Mucosa of gallbladder (tissue), 1 donor: ENCODE measurements around the gene GAMT. TPM values are rescaled to one million over a fixed set of nuclear protein-coding genes. Genes with fewer than 3 reads are reported as not detected.

ENCODE experiments used
- DNase-seq: peaks from one replicate; pipeline ENCODE4 v3.0.0-alpha.2; 2020; ENCODE audit warnings: low spot score
- total RNA-seq: library from RNA; stranded (reverse); gene quantifications from one replicate; pipeline ENCODE4 v1.2.1, GENCODE V29; 2021
- donor health status: DM: no; HTN: no; CAD: no.

The GAMT gene
- total RNA-seq, 1 donor from 2014 or later = 27.9 TPM

GRCh38 chr19:1400281-1401137 is 833 bp downstream of the GAMT start:
- DNase-seq = no peak

- DNase-seq = no peak
Observed at GRCh38 chr19:1399745-1400144, 1.6 kb downstream of the GAMT start.

GRCh38 chr19:1399079-1399478 is 2.3 kb downstream of the GAMT start:
- no peak for DNase-seq

- DNase-seq = no peak
Observed at GRCh38 chr19:1397838-1398237, 3.5 kb downstream of the GAMT start.

- no peak for DNase-seq
Observed at GRCh38 chr19:1396768-1397679, 4.3 kb downstream of the GAMT start.

GRCh38 chr19:1396019-1396767 is 5.1 kb downstream of the GAMT start:
- DNase-seq = no peak

GRCh38 chr19:1395194-1396018 is 5.9 kb downstream of the GAMT start:
- no peak for DNase-seq

- no peak for DNase-seq
Observed at GRCh38 chr19:1394252-1395193, 6.8 kb downstream of the GAMT start.

GRCh38 chr19:1393841-1394240 is 7.5 kb downstream of the GAMT start:
- no peak for DNase-seq

- DNase-seq = no peak
Observed at GRCh38 chr19:1392939-1393530, 8.3 kb downstream of the GAMT start.

- no peak for DNase-seq
Observed at GRCh38 chr19:1392407-1392806, 8.9 kb downstream of the GAMT start.

GRCh38 chr19:1390890-1391423 is 10.4 kb downstream of the GAMT start:
- no peak for DNase-seq

GRCh38 chr19:1389033-1389940 is 12.1 kb downstream of the GAMT start:
- no peak for DNase-seq

GRCh38 chr19:1388637-1389026 is 12.7 kb downstream of the GAMT start:
- DNase-seq = no peak

- no peak for DNase-seq
Observed at GRCh38 chr19:1387684-1388636, 13.4 kb downstream of the GAMT start.

GRCh38 chr19:1386945-1387683 is 14.2 kb downstream of the GAMT start:
- DNase-seq = no peak
